ENCODE measurements around the gene VPS37B.
A peak's percentile ranks its signal among the peaks of the same experiment; 100 is the strongest.

The VPS37B gene

DNA sequence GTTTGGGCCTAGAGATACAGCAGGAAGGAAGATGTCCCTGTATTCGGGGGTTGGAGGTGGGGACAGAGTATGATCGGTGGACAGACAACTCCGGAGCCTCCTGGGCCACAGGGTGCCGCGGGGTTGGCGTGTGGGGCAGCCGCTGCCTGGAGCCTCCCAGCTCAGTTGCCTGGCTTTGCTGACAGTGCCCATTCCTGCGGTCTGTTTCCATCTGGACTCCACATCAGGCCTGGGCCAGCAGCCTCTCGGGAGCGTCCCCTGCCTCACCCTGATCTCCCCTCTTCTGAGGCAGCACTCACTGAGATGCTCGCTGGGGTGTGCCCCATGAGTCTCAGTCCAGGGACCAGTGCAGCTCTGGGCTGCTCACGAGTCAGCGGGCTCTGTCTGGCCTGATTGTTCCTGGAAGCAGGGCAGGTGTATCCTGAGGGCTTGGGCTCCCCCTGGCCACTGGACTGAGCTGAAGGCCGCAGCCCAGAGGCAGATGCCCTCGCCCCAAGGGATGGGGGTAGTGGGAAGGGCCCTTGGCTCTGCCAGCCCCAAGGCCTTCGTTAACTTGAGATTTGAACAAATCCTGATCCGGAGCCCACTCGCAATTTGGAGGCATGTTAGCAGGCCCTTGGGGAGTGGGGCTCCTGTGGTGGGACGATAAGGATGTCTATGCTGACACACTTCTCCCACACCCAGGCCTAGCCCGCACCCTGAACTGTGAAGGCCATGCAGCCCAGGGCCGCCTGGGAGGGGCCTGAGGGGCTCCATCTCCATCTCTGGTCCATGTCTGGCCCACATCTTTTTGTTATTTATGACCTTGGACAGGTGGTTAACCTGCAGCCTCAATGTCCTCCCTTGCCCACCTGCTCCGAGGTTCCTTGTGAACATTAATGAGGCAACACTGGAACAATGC, 53.2 kb downstream of the VPS37B start:
- no peak for DNase-seq (ENCODE audit: low read depth in 2 of 2, low spot score in 1 of 2)

DNA sequence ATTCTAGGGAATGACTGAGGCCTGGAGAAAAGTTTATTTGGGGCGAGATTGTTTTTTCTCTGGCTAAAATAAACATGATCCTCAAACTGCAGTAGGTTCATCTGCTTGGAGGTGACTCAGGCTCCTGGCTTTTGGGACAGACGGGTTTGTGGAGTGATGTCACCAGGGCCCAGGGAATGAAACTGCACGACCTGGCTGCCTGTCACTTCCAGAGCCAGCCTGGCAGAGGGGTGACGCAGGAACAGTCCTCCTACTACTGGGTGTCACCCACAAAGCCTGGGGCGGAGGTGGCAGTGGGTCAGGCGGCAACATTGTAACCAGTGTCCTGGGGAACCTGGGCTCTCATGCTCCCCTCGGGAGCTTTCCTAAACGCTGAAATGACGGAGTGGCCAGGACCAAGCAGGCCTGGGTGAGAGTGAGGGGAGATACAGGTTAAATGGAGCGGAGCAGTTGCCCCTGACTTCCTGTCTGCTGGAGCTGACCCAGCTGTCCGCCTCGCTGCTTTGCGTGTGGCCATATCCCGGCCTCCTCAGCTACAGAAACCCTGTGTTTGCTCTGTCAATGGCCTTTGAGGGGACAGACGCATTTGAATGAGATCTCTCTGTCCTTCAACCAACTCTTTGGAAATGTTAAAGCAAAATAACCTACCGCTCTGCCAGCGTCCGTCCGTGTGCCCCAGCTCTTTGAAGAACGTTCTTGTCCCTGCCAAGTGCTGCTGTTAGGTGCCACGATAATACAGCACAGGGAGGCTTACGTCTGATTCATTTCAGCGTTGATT, 54.2 kb downstream of the VPS37B start:
- no peak for DNase-seq (ENCODE audit: low read depth in 2 of 2, low spot score in 1 of 2)

GRCh38 chr12:122840580-122841513, 55.1 kb downstream of the VPS37B start:
- no peak for DNase-seq (ENCODE audit: low read depth in 2 of 2, low spot score in 1 of 2)

DNA sequence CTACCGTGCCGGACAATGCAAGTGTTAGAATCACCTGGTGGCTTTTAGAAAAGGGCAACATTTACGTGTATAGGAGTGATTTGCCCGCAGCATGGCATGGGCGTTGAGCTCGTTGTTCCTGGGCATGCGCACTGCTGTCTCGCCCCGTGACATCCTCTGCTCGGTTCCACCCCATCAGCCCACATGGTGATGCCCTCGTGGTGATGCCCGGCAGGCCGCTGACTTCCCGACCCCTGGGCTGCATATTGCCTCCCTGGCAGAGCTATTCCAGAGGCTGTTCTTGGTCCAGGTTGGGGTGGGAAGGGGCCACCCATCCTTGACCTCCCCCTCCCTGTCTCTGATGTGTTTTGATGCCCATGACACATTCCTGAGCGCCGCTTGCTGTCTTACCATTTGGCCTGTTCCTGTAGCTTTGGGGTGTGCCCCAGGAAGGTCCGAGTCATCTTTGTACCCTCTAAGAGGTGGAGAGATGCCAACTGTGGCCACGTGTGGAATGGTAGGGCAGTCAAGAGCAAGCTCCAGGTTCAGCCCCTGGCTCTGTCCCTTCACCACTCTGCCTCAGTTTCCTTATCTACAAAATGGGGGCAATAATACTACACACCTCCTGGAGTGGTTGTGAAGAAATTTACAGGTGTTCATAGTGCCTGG, 55.9 kb downstream of the VPS37B start:
- DNase-seq (ENCODE audit: low read depth in 2 of 2, low spot score in 1 of 2), result no peak

- DNase-seq (ENCODE audit: low read depth in 2 of 2, low spot score in 1 of 2), result no peak
Measured at GRCh38 chr12:122838841-122839240, 57.1 kb downstream of the VPS37B start.

GRCh38 chr12:122837306-122838265, 58.3 kb downstream of the VPS37B start:
- no peak for DNase-seq (ENCODE audit: low read depth in 2 of 2, low spot score in 1 of 2)

DNA sequence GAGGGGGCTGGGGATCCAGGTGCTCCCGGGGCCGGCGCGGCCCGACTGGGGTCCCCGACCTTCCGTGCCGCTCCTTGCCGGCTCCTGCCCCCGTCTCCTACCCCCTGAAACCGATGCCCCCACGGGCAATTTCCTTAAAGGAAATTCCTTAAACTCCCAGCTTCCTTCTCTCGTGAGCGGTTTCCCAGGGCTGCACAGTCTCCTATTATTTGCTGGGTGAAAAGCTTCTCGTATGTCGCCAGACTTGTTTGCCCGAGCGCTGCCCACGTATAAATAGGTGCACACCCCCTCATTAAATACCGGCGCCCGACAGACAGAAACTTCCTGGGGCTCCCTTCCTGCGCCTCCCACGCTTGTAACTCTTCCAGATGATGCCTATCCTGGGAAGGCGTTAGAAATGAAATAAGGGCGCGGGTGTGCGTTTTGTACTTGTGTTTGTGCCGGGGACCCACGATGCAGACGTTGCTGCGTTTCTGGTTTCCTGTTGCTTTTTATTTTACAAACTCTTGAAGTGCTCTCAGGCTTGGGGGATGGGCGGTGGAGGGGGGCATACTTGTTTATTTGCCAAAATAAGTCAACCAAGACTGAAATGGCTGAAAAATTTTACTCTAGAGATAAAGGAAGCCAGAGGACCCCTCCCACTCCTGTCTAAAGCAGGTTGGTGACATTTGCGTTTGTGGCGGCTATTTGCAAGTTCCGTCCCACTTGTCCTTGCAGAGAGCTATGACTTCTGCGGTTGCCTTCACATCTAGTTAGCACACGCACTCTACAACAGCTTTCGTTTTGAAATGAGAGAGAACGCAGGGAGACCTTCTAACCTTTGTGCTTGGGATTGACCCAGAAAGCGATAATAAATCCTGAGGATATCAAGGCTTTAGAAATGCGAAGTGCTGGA, 59.6 kb downstream of the VPS37B start:
- DNase-seq (ENCODE audit: low read depth in 2 of 2, low spot score in 1 of 2), result peak in 1 of 2 donors; percentile 7

- no peak for DNase-seq (ENCODE audit: low read depth in 2 of 2, low spot score in 1 of 2)
Measured at GRCh38 chr12:122835750-122836026, 60.2 kb downstream of the VPS37B start.

DNA sequence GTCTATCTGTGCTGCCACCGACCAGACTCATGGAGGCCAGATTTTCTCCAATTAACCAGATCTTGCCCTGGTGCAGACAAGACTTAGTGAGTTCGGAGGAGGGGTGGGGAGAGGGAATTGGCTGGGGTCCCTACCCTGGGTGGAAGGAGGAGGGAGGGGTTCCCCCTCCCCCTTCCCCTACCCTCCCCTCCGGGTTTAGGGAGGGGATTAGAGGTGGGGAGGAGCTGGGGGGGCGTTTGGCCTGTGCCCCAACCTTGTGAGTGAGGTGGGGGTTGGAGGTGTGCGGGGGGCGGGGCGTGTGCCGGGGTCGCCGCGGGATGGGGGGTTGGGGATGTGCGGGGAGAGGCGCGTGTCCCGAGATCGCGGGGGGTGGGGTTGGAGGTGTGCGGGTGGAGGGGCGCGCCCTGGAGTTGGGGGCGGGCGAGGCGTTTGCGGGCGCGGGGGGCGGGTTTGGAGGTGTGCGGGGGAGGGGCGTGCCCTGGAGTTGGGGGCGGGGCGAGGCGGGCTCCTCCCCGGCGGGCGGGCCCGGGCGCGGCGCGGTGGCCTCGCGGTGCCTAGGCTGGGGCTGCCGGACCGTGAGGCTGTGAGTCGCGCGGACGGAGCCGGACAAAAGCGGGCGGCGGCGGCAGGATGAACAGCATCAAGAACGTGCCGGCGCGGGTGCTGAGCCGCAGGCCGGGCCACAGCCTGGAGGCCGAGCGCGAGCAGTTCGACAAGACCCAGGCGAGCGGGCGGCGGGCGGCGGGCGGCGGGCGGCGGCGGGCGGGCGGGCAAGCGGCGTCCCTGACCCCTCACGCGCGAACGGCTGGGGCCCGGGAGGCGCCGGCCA, 60.8 kb downstream of the VPS37B start, which contains the start of gene HIP1R:
TSS of gene HIP1R (plus strand) at position 537 of the 829 bp plus-strand sequence. CDS start at position 631, 94 bp downstream.
- peak; percentile 24 for DNase-seq (ENCODE audit: low read depth in 2 of 2, low spot score in 1 of 2)

DNA sequence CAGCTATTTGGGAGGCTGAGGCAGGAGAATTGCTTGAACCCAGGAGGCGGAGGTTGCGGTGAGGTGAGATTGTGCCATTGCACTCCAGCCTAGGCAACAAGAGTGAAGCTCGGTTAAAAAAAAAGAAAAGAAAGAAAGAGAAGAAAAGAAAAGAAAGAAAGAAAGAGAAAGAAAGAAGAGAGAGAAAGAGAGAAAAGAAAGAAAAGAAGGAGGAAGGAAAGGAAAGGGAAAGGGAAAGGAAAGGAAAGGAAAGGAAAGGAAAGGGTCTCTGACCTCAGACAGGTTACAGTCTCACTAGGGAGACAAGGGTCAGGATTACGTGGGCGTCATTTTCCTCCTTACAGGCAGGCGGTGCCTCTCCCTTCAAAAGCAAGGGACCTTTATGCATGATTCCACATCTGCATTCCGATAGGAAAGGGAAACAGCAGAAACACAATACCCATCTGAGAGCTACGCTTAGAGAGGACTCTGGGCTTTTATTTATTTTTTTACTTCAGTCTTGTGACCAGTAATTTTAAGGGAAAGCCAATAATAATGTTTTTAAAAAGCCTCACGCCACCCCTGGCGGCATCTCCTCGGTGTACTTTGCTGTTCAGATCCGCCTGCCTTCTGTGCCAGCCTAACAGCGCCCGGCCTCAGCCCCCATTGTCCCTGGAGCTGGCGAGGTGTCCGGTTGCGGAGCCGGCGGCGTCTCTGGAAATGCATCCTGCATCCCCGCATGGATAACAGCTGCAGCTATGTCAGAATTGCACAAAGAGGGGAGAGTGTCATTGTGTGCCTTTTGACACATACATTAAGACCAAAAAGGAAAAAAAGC, 61.6 kb downstream of the VPS37B start:
- DNase-seq (ENCODE audit: low read depth in 2 of 2, low spot score in 1 of 2), result no peak

DNA sequence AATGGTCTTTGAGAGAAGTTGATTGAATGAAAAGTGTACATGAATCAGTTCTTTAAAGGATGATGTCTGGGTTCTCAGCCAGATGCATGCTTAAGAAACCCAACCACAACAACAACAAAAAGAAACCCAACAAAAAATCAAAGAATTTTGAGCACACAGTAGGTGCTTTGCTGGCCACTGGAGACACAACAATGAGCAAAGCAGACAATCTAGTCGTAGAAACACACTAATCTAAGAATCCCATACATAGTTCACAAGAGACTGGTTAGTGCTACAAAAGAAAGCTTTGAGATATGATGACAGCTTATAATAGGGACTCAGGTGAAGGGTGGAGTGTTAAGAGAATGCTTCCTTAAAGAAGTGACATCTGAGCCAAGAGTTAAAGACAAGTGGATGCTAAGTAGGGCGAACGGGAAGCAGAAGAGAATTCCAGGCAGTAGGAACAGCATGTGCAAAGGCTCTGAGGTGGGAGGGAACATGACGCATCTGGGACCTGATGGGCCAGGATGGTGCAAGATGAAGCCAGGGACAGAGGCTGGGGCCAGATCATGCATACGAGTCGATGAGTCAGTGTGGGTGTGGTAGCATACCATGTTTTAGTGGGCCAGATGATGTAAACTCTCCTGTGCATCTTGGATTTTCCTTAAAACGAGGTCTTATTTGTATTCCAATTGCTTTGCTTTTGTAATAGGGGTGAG, 65.3 kb downstream of the VPS37B start:
- DNase-seq (ENCODE audit: low read depth in 2 of 2, low spot score in 1 of 2), result no peak

- no peak for DNase-seq (ENCODE audit: low read depth in 2 of 2, low spot score in 1 of 2)
Measured at GRCh38 chr12:122827258-122827657, 68.7 kb downstream of the VPS37B start.

DNA sequence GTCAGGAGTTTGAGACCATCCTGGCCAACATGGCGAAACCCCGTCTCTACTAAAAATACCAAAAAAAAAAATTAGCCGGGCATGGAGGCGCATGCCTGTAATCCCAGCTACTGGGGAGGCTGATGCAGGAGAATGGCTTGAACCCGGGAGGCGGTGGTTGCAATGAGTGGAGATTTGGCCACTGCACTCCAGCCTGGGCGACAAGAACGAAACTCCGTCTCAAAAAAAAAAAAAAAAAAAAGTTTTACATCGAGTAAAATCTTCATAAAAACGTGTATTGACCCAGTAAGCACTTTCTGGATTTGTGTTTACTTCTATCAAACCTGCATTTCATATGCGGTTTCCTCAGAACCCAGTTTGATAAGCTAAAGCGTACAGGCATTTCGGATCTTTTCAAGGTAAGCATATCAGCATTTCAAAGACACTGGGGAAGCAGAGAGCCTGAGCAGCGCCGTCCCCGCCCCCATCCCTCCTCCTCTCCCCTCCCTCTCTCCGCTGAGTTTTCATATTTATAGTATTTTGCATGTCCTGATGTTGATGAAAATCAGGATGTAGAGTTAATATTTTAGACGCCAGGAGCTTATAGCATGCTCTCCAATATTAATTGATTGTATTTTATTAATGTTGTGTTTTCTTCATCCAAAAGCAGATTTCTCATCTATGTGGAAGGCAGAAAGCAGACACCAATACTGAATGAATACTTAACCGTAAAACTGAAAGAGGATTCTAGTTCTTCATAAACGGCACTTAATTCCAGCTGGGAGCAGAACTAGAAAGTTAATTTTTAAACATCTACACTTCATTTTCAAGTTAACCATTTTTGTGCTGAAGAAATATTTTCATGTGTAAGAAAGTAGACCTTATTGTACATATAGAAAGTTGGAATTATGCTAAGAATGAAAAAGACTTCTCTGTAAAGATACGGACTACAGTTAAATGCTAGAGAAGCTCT, 69.9 kb downstream of the VPS37B start:
- DNase-seq (ENCODE audit: low read depth in 2 of 2, low spot score in 1 of 2), result no peak

GRCh38 chr12:122823429-122823828, 72.5 kb downstream of the VPS37B start:
- DNase-seq (ENCODE audit: low read depth in 2 of 2, low spot score in 1 of 2), result no peak

DNA sequence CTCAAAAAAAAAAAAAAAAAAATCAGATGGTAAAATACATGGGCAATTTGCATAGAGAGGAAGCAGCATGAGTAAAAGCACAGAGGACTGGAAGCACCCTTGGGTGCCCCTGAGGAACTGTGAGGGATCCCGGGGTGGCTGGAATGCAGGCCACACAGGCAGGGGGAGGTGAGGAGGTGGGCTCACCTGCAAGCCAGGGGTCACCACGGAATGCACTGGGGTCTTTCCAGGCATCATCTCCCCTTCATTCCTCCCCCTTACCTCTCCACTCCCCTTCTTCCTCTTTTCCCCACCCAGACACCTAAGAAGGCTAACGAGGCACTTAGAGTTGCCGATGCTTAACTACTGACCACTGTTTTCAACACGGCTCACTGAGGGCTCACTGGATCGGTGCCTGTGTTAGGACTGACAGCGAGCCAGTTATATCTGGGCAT, 75.1 kb downstream of the VPS37B start:
- DNase-seq (ENCODE audit: low read depth in 2 of 2, low spot score in 1 of 2), result no peak

Data from stimulated activated CD8-positive, alpha-beta memory T cell treated with anti-CD3 and anti-CD28 coated beads, Interleukin-4, amount 100 ng/mL, for 4 hours (primary cell).